ENCODE results near the gene SORT1. TPM values are rescaled to one million over a fixed set of nuclear protein-coding genes. Genes with fewer than 3 reads are reported as not detected.

Gene SORT1
- total RNA-seq, 2 experiments from 2014 or later = 21.8 to 45.5 TPM

GRCh38 chr1:109391626-109392025 lies 6.1 kb downstream of the SORT1 start:
- peak overlapping the region; percentile 90 for H3K27ac ChIP-seq (ENCODE audit: low read depth, low read length, poor library complexity, severe bottlenecking)
- CTCF ChIA-PET (ENCODE audit: unreplicated experiment) = interaction anchor here (1.1 to 1.2 kb wide), 2 partner anchors 109 to 112 kb away, joined by 3 to 4 read pairs; partner anchors contain the start of gene PSRC1
- H3K36me3 ChIP-seq (ENCODE audit: insufficient read depth, low read length) = 0 out of 2 replicates have a peak, but pooled peaks cover 3% of the 10 kb centered on the region
- H3K4me2 ChIP-seq (ENCODE audit: low read length) = peak overlapping the region; percentile 87
- H3K4me1 ChIP-seq (ENCODE audit: insufficient read depth, low read length, poor library complexity, severe bottlenecking) = peaks cover 82% of the 10 kb centered on the region
- peaks cover 95% of the 10 kb centered on the region for H3K79me2 ChIP-seq (ENCODE audit: insufficient read depth, low read depth, low read length)
- TF ChIP-seq CTCF (conservative IDR thresholded peaks at IDR 0.05; ENCODE audit: low read length) = no peak
- no peak for TF ChIP-seq EZH2phosphoT487 (IDR thresholded peaks at IDR 0.05; ENCODE audit: borderline replicate concordance, low read depth, low read length)
- H3K4me3 ChIP-seq (ENCODE audit: low read depth, low read length, poor library complexity, severe bottlenecking) = peak overlapping the region; percentile 62
- no peak overlapping the region; the same call in 1 of the 2 replicates for H2AFZ ChIP-seq (ENCODE audit: low read length)
- no peaks in the 10 kb centered on the region for H3K9me3 ChIP-seq (ENCODE audit: low read length)
- peak; percentile 74 for DNase-seq (ENCODE audit: low spot score)
- POLR2A ChIA-PET = interaction anchor here (0.6 to 5.1 kb wide), 13 partner anchors 9 to 106 kb away, joined by 3 to 21 read pairs (median 5); no protein-coding TSS in a partner anchor
- BruUV-seq (replicated peaks) = no TSS peak
- H4K20me1 ChIP-seq (ENCODE audit: insufficient read depth, low read length) = no peaks in the 10 kb centered on the region
- H3K9me2 ChIP-seq (ENCODE audit: insufficient read depth, low read length) = no peaks in the 10 kb centered on the region
- intact Hi-C loops (cut with micrococcal nuclease; ENCODE audit: unreplicated experiment) = loop anchor here (10.0 kb wide), 1 partner anchor 287 kb away; no protein-coding TSS in a partner anchor

GRCh38 chr1:109391157-109391556 lies 6.6 kb downstream of the SORT1 start:
- H2AFZ ChIP-seq (ENCODE audit: low read length) = no peak overlapping the region; the same call in 1 of the 2 replicates
- H3K4me3 ChIP-seq (ENCODE audit: low read depth, low read length, poor library complexity, severe bottlenecking) = peak overlapping the region; percentile 62
- TF ChIP-seq CTCF (conservative IDR thresholded peaks at IDR 0.05; ENCODE audit: low read length) (no peak), EZH2phosphoT487 (IDR thresholded peaks at IDR 0.05; ENCODE audit: borderline replicate concordance, low read depth, low read length) (no peak)
- 0 out of 2 replicates have a peak, but pooled peaks cover 3% of the 10 kb centered on the region for H3K36me3 ChIP-seq (ENCODE audit: insufficient read depth, low read length)
- POLR2A ChIA-PET = interaction anchor here (0.6 to 5.1 kb wide), 13 partner anchors 9 to 87 kb away, joined by 3 to 21 read pairs (median 4); no protein-coding TSS in a partner anchor
- intact Hi-C loops (cut with micrococcal nuclease; ENCODE audit: unreplicated experiment) = loop anchor here (10.0 kb wide), 1 partner anchor 286 kb away; no protein-coding TSS in a partner anchor
- no peaks in the 10 kb centered on the region for H3K9me3 ChIP-seq (ENCODE audit: low read length)
- H3K4me1 ChIP-seq (ENCODE audit: insufficient read depth, low read length, poor library complexity, severe bottlenecking) = peaks cover 83% of the 10 kb centered on the region
- H4K20me1 ChIP-seq (ENCODE audit: insufficient read depth, low read length) = no peaks in the 10 kb centered on the region
- peak overlapping the region; percentile 90 for H3K27ac ChIP-seq (ENCODE audit: low read depth, low read length, poor library complexity, severe bottlenecking)
- DNase-seq (ENCODE audit: low spot score) = no peak
- H3K79me2 ChIP-seq (ENCODE audit: insufficient read depth, low read depth, low read length) = peaks cover 95% of the 10 kb centered on the region
- no peaks in the 10 kb centered on the region for H3K9me2 ChIP-seq (ENCODE audit: insufficient read depth, low read length)
- BruUV-seq (replicated peaks) = no TSS peak
- peak overlapping the region; percentile 87 for H3K4me2 ChIP-seq (ENCODE audit: low read length)
- CTCF ChIA-PET (ENCODE audit: unreplicated experiment) = interaction anchor here (1.1 kb wide), 1 partner anchor 112 kb away, joined by 4 read pairs; no protein-coding TSS in a partner anchor
